Measurements from ENCODE around the gene PCDH15.

DNA sequence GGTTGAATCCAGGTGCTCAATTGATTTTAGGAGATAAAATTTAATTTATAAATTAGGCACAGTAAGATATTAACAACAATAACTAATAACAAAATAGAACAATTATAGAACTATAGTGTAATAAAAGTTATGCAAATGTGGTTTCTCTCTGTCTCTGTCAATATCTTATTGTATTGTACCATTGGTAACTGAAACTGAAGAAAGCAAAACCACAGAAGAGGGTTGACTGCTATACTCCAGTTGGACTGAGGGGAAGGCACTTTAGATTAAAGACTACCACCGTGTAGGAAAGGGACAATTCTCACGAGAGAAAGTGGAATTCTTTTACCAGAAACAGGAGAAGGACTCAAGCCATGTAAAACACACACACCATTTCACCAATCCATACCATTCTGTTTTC is 967.1 kb downstream of the PCDH15 start:
- no peak for TF ChIP-seq CTCF (IDR thresholded peaks at IDR 0.05; ENCODE audit: low read length)
- TF ChIP-seq EZH2 (optimal IDR thresholded peaks at IDR 0.05; ENCODE audit: low read depth, low read length), result no peak

All from MM.1S (cell line).